GM21423 (cell line): Measurements from ENCODE around the gene HMCN2.

Experiments
- ATAC-seq: cut with Tn5 transposase; IDR thresholded peaks from one replicate; pipeline ENCODE4 v1.9.1; 2021; ENCODE audit warnings: mild to moderate bottlenecking, moderate library complexity; ENCODE audit not compliant: unreplicated experiment

The HMCN2 gene

GRCh38 chr9:130306823-130307666 is 41.5 kb downstream of the HMCN2 start:
- no peak for ATAC-seq

GRCh38 chr9:130307667-130307943 is 42.0 kb downstream of the HMCN2 start:
- ATAC-seq = no peak

- no peak for ATAC-seq
These were observed 42.6 kb downstream of the HMCN2 start for GRCh38 chr9:130308081-130308571.

GRCh38 chr9:130309689-130310455 is 44.3 kb downstream of the HMCN2 start:
- no peak for ATAC-seq

- ATAC-seq = no peak
These were observed 44.9 kb downstream of the HMCN2 start for GRCh38 chr9:130310456-130310855.

- ATAC-seq = no peak
These were observed 45.4 kb downstream of the HMCN2 start for GRCh38 chr9:130311003-130311402.

- no peak for ATAC-seq
These were observed 46.0 kb downstream of the HMCN2 start for GRCh38 chr9:130311408-130312140.

- ATAC-seq = no peak
These were observed 47.7 kb downstream of the HMCN2 start for GRCh38 chr9:130313103-130313858.

- no peak for ATAC-seq
These were observed 50.1 kb downstream of the HMCN2 start for GRCh38 chr9:130315446-130316226.

- no peak for ATAC-seq
These were observed 50.9 kb downstream of the HMCN2 start for GRCh38 chr9:130316430-130316829.

GRCh38 chr9:130319300-130319699 is 53.7 kb downstream of the HMCN2 start:
- no peak for ATAC-seq

- no peak for ATAC-seq
These were observed 54.6 kb downstream of the HMCN2 start for GRCh38 chr9:130319944-130320712.

GRCh38 chr9:130320723-130321481 is 55.3 kb downstream of the HMCN2 start:
- no peak for ATAC-seq

GRCh38 chr9:130321539-130321938 is 56.0 kb downstream of the HMCN2 start:
- ATAC-seq = no peak

GRCh38 chr9:130323051-130323745 is 57.6 kb downstream of the HMCN2 start:
- ATAC-seq = no peak

GRCh38 chr9:130325921-130326320 is 60.4 kb downstream of the HMCN2 start:
- ATAC-seq = no peak

- ATAC-seq = no peak
These were observed 61.7 kb downstream of the HMCN2 start for GRCh38 chr9:130327070-130327780.
